ENCODE data around the gene SLC35B2. TPM values are rescaled to one million over a fixed set of nuclear protein-coding genes. Genes with fewer than 3 reads are reported as not detected.
A peak's percentile ranks its signal among the peaks of the same experiment; 100 is the strongest.

Gene SLC35B2
- total RNA-seq, 1 donor from 2014 or later = 71.8 TPM

DNA sequence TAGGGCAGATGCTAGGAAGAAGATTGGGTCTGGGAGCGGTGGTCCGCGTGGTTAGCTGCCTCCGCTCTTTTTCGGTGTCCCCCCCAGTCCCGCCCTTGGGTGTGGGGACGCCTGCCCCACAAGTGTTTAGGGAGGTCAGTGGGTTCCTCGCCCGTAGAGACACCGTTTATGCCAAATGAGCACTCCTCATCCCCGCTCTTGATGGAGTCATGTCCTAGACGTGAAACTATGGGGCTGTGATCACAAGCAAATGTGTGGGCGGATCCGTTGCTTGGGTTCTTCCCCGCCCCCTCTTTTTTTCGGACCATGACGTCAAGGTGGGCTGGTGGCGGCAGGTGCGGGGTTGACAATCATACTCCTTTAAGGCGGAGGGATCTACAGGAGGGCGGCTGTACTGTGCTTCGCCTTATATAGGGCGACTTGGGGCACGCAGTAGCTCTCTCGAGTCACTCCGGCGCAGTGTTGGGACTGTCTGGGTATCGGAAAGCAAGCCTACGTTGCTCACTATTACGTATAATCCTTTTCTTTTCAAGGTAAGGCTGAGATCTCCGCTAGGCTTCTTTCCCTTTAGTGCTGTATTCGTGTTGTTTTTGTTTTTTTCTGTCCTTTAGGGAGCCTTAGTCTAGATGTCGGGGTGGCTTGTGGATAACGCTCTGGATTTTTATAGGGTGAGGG is 10.5 kb downstream of the SLC35B2 start, which contains the start of gene HSP90AB1:
Gene HSP90AB1, plus strand, starts transcription at position 439 of the 675 bp plus-strand sequence. CDS start 1,529 bp downstream, outside the sequence.
- H3K9me3 Mint-ChIP-seq (ENCODE audit: unreplicated experiment) = peaks cover 26% of the 10 kb centered on the region
- H3K27me3 Mint-ChIP-seq (ENCODE audit: unreplicated experiment) = peaks cover 25% of the 10 kb centered on the region
- peak within 1 kb of the TSS; percentile 99 for H3K27ac Mint-ChIP-seq (ENCODE audit: unreplicated experiment)
- H3K36me3 Mint-ChIP-seq (ENCODE audit: unreplicated experiment) = peaks cover 14% of the 10 kb centered on the region
- peaks cover 27% of the 10 kb centered on the region for H3K4me1 Mint-ChIP-seq (ENCODE audit: low read depth, unreplicated experiment)
- DNase-seq = peak; percentile 91
- TF ChIP-seq CTCF (IDR thresholded peaks at IDR 0.05; ENCODE audit: partially characterized antibody, unreplicated experiment) = no peak
- H3K4me3 Mint-ChIP-seq (ENCODE audit: unreplicated experiment) = peak within 1 kb of the TSS; percentile 98

DNA sequence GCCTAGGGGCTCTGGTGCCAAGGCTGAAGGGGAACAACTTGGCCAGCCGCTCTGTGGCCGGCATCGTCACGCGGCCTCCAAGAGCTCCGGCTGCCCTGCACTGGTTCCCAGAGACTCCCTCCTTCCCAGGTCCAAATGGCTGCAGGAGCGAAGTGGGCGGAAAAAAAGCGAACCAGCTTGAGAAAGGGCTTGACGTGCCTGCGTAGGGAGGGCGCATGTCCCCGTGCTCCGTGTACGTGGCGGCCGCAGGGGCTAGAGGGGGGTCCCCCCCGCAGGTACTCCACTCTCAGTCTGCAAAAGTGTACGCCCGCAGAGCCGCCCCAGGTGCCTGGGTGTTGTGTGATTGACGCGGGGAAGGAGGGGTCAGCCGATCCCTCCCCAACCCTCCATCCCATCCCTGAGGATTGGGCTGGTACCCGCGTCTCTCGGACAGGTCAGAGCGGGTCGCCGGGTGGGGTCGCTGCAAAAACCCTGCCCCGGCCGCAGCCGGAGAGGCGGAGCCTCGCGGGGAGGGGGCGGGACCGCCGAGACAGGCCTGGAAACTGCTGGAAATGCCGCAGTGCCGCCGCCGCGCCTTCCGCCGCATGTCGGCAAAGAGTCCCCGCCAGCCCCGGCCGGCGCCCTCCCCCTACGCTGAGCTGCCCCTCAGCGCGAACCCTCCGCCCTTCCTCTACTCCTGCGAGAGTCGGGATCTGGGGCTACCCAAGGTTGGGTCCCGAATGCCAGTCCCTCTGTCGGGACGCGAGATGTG is 11.2 kb downstream of the SLC35B2 start:
- peaks cover 26% of the 10 kb centered on the region for H3K9me3 Mint-ChIP-seq (ENCODE audit: unreplicated experiment)
- peak overlapping the region; percentile 99 for H3K27ac Mint-ChIP-seq (ENCODE audit: unreplicated experiment)
- peaks cover 25% of the 10 kb centered on the region for H3K4me1 Mint-ChIP-seq (ENCODE audit: low read depth, unreplicated experiment)
- peaks cover 11% of the 10 kb centered on the region for H3K36me3 Mint-ChIP-seq (ENCODE audit: unreplicated experiment)
- peak overlapping the region; percentile 98 for H3K4me3 Mint-ChIP-seq (ENCODE audit: unreplicated experiment)
- peaks cover 25% of the 10 kb centered on the region for H3K27me3 Mint-ChIP-seq (ENCODE audit: unreplicated experiment)
- DNase-seq = peak; percentile 98
- TF ChIP-seq CTCF (IDR thresholded peaks at IDR 0.05; ENCODE audit: partially characterized antibody, unreplicated experiment) = no peak

DNA sequence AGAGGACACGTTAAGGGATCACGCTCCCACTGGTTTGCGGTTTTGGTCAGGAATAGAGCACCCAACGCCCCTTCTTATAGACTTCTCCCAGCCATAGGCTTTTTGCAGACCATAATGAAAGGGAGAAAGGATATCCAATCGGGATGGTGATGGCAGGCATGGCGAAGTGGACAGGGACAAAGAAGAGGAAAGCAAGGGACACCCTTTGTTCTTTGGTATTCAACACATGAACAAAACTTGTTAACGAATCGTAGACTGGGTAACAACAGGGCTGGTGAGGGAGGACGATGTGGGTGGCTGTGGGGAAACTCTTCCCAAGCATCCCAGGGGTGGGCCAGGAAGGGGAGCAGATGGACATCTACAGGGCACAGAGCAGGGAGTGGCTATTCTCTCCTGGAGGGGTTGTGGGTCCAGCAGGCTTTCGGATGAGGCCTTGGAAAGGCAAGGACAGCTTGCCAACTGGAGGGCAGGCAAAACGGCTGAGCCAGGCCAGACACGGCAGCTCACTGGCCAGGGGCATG is 11.9 kb downstream of the SLC35B2 start:
- DNase-seq = no peak
- H3K9me3 Mint-ChIP-seq (ENCODE audit: unreplicated experiment) = peaks cover 26% of the 10 kb centered on the region
- peaks cover 25% of the 10 kb centered on the region for H3K4me1 Mint-ChIP-seq (ENCODE audit: low read depth, unreplicated experiment)

GRCh38 chr6:44243345-44243744 is 14.0 kb downstream of the SLC35B2 start:
- peaks cover 26% of the 10 kb centered on the region for H3K27me3 Mint-ChIP-seq (ENCODE audit: unreplicated experiment)
- no peak overlapping the region for H3K4me3 Mint-ChIP-seq (ENCODE audit: unreplicated experiment)
- no peak for TF ChIP-seq CTCF (IDR thresholded peaks at IDR 0.05; ENCODE audit: partially characterized antibody, unreplicated experiment)
- no peak for DNase-seq
- H3K36me3 Mint-ChIP-seq (ENCODE audit: unreplicated experiment) = peaks cover under 1% of the 10 kb centered on the region
- H3K9me3 Mint-ChIP-seq (ENCODE audit: unreplicated experiment) = peaks cover 21% of the 10 kb centered on the region
- peaks cover 16% of the 10 kb centered on the region for H3K4me1 Mint-ChIP-seq (ENCODE audit: low read depth, unreplicated experiment)
- no peak overlapping the region for H3K27ac Mint-ChIP-seq (ENCODE audit: unreplicated experiment)

More for the DNA sequence above, 11.9 kb downstream of the SLC35B2 start:
- Mint-ChIP-seq H3K4me3 (ENCODE audit: unreplicated experiment) (peak overlapping the region; percentile 95), H3K27me3 (ENCODE audit: unreplicated experiment) (peaks cover 25% of the 10 kb centered on the region), H3K27ac (ENCODE audit: unreplicated experiment) (peak overlapping the region; percentile 99), H3K36me3 (ENCODE audit: unreplicated experiment) (peaks cover 10% of the 10 kb centered on the region)
- no peak for TF ChIP-seq CTCF (IDR thresholded peaks at IDR 0.05; ENCODE audit: partially characterized antibody, unreplicated experiment)

Data from glutamatergic neuron (in vitro differentiated cells).